WERI-Rb-1 (cell line): ENCODE measurements around the gene RNF146.

ENCODE experiments used
- DNase-seq: peaks from one replicate; pipeline ENCODE4 v3.0.0-alpha.2; 2020
- H3K27ac ChIP-seq: fragments of 250-450 bp; sonication (Bioruptor Pico); 2 replicates; pipeline ENCODE4 v1.5.1; 2020; ENCODE audit warnings: mild to moderate bottlenecking, moderate library complexity
- H3K27me3 ChIP-seq: fragments of 250-450 bp; sonication (Bioruptor Pico); 2 replicates; pipeline ENCODE4 v1.5.1; 2021; ENCODE audit warnings: mild to moderate bottlenecking, low read depth, moderate library complexity; ENCODE audit not compliant: insufficient read depth, severe bottlenecking
- H3K36me3 ChIP-seq: fragments of 250-450 bp; sonication (Bioruptor Pico); 2 replicates; pipeline ENCODE4 v1.5.1; 2020; ENCODE audit warnings: mild to moderate bottlenecking, moderate library complexity
- H3K4me3 ChIP-seq: 2 replicates; pipeline ENCODE4 v1.5.1; 2011; ENCODE audit warnings: low read depth, mild to moderate bottlenecking, control low read depth, low read length
- H3K9me3 ChIP-seq: fragments of 250-450 bp; sonication (Bioruptor Pico); 2 replicates; pipeline ENCODE4 v1.5.1; 2021; ENCODE audit warnings: mild to moderate bottlenecking, moderate library complexity; ENCODE audit not compliant: severe bottlenecking
- TF ChIP-seq, protein P1 (sequence below): IDR thresholded peaks from 2 replicates; pipeline ENCODE4 v1.5.1; 2011; ENCODE audit warnings: low read depth, mild to moderate bottlenecking, control low read depth, inconsistent platforms, low read length

The RNF146 gene

GRCh38 chr6:127300411-127300810 is 33.7 kb downstream of the RNF146 start:
- no peaks in the 10 kb centered on the region for H3K27me3 ChIP-seq
- no peak overlapping the region for H3K27ac ChIP-seq
- H3K9me3 ChIP-seq, result no peaks in the 10 kb centered on the region
- H3K36me3 ChIP-seq, result no peaks in the 10 kb centered on the region
- no peak overlapping the region for H3K4me3 ChIP-seq
- TF ChIP-seq, protein P1, sequence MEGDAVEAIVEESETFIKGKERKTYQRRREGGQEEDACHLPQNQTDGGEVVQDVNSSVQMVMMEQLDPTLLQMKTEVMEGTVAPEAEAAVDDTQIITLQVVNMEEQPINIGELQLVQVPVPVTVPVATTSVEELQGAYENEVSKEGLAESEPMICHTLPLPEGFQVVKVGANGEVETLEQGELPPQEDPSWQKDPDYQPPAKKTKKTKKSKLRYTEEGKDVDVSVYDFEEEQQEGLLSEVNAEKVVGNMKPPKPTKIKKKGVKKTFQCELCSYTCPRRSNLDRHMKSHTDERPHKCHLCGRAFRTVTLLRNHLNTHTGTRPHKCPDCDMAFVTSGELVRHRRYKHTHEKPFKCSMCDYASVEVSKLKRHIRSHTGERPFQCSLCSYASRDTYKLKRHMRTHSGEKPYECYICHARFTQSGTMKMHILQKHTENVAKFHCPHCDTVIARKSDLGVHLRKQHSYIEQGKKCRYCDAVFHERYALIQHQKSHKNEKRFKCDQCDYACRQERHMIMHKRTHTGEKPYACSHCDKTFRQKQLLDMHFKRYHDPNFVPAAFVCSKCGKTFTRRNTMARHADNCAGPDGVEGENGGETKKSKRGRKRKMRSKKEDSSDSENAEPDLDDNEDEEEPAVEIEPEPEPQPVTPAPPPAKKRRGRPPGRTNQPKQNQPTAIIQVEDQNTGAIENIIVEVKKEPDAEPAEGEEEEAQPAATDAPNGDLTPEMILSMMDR, result no peak
- DNase-seq, result no peak

DNA sequence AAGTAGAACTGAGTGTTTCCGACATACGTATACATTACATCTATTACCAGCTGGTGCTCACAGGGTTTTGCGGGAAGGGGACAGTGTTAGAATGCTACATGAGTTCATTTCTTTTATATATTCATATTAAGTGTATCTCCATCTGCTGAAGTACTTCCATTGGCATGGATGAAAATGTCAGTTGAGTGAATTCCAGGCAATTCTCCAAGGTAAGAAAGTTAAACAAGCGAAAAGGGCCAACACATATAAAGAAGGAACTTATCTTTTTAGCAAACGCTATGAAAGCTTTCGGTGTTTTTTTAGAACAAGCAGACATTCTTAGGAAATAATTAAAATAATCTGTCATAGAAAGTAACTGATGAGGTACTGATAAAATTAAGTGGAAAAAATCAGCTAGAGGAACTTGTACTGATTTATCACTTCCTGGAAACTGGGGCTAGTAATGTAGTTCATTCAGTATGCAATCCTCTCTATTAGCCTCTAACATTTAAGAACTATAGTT is 34.6 kb downstream of the RNF146 start:
- Histone ChIP-seq H3K9me3 (no peaks in the 10 kb centered on the region), H3K4me3 (no peak overlapping the region), H3K36me3 (no peaks in the 10 kb centered on the region), H3K27me3 (no peaks in the 10 kb centered on the region), H3K27ac (no peak overlapping the region)
- no peak for DNase-seq
- TF ChIP-seq, protein P1, result no peak

GRCh38 chr6:127302728-127303660 is 36.3 kb downstream of the RNF146 start:
- DNase-seq, result peak; percentile 13
- TF ChIP-seq, protein P1, result 0 out of 2 replicates have a peak, but pooled peaks have one; percentile 26
- no peak overlapping the region for H3K27ac ChIP-seq
- H3K9me3 ChIP-seq, result peaks cover 3% of the 10 kb centered on the region
- no peaks in the 10 kb centered on the region for H3K36me3 ChIP-seq
- H3K27me3 ChIP-seq, result no peaks in the 10 kb centered on the region
- no peak overlapping the region for H3K4me3 ChIP-seq

DNA sequence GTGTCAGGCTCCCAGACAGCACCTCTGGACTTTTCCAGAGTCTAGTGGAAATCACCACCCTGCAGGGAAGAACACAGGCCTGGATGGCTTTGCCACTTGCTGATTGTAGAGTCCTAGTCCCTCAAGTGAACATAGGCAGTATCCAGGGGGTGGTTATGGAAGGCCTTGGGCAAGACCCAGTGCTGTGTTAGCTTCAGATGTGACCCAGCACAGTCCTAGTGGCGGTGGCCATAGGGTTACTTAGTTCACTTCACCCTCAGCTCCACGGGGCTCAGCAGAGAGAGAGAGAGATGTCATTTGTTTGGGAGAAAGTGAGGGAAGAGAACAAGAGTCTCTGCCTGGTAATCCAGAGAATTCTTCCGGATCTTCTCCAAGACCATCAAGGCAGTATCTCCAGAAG is 37.3 kb downstream of the RNF146 start:
- Histone ChIP-seq H3K9me3 (peaks cover 4% of the 10 kb centered on the region), H3K4me3 (no peak overlapping the region), H3K36me3 (peaks cover 5% of the 10 kb centered on the region), H3K27ac (no peak overlapping the region), H3K27me3 (no peaks in the 10 kb centered on the region)
- TF ChIP-seq, protein P1, result no peak
- no peak for DNase-seq

- no peak for DNase-seq
- TF ChIP-seq, protein P1, result no peak
- Histone ChIP-seq H3K36me3 (peaks cover 5% of the 10 kb centered on the region), H3K27me3 (no peaks in the 10 kb centered on the region), H3K9me3 (peaks cover 4% of the 10 kb centered on the region), H3K4me3 (no peak overlapping the region), H3K27ac (no peak overlapping the region)
These were observed 39.1 kb downstream of the RNF146 start for GRCh38 chr6:127305741-127306140.
